WTC11 (cell line): ENCODE data around the gene LIN7B. TPM values are rescaled to one million over a fixed set of nuclear protein-coding genes. Genes with fewer than 3 reads are reported as not detected.

Source experiments
- CTCF ChIP-seq: fragments of 200-600 bp; IDR thresholded peaks from 2 replicates; pipeline ENCODE4 v1.8.0; 2022; ENCODE audit warnings: antibody characterized with exemption
- E2F1 ChIP-seq: sonication (generic); formaldehyde crosslinking; IDR thresholded peaks from 2 replicates; pipeline ENCODE4 v1.8.0; 2022; ENCODE audit warnings: mild to moderate bottlenecking, missing genetic modification reagents
- E2F5 ChIP-seq: sonication (generic); formaldehyde crosslinking; IDR thresholded peaks from 2 replicates; pipeline ENCODE4 v1.8.1; 2022; ENCODE audit warnings: mild to moderate bottlenecking, moderate library complexity, missing genetic modification reagents
- ETV6 ChIP-seq: sonication (generic); formaldehyde crosslinking; IDR thresholded peaks from 2 replicates; pipeline ENCODE4 v1.8.1; 2022; ENCODE audit warnings: mild to moderate bottlenecking, missing genetic modification reagents
- FOXP4 ChIP-seq: sonication (generic); formaldehyde crosslinking; IDR thresholded peaks from 2 replicates; pipeline ENCODE4 v1.8.0; 2022; ENCODE audit warnings: mild to moderate bottlenecking, missing genetic modification reagents
- GRHL2 ChIP-seq: fragments of 250-450 bp; sonication (Bioruptor Pico); IDR thresholded peaks from 2 replicates; pipeline ENCODE4 v1.8.0; 2022; ENCODE audit warnings: mild to moderate bottlenecking, moderate library complexity; ENCODE audit not compliant: insufficient replicate concordance, severe bottlenecking
- IRF1 ChIP-seq: sonication (generic); formaldehyde crosslinking; IDR thresholded peaks from 2 replicates; pipeline ENCODE4 v1.8.0; 2023; ENCODE audit warnings: missing genetic modification reagents
- PRDM15 ChIP-seq: sonication (generic); formaldehyde crosslinking; IDR thresholded peaks from 2 replicates; pipeline ENCODE4 v1.8.0; 2022; ENCODE audit warnings: missing genetic modification reagents
- RELA ChIP-seq: sonication (generic); formaldehyde crosslinking; IDR thresholded peaks from 2 replicates; pipeline ENCODE4 v1.8.1; 2022; ENCODE audit warnings: missing genetic modification reagents, mild to moderate bottlenecking, borderline replicate concordance
- SMAD3 ChIP-seq: sonication (generic); formaldehyde crosslinking; IDR thresholded peaks from 2 replicates; pipeline ENCODE4 v1.8.0; 2022; ENCODE audit warnings: missing genetic modification reagents, mild to moderate bottlenecking, borderline replicate concordance
- TCF7 ChIP-seq: sonication (generic); formaldehyde crosslinking; IDR thresholded peaks from 2 replicates; pipeline ENCODE4 v1.8.0; 2022; ENCODE audit warnings: mild to moderate bottlenecking, low read depth, missing genetic modification reagents, moderate library complexity
- TEAD4 ChIP-seq: sonication (generic); formaldehyde crosslinking; IDR thresholded peaks from 2 replicates; pipeline ENCODE4 v1.8.0; 2022; ENCODE audit warnings: mild to moderate bottlenecking, missing genetic modification reagents
- USF2 ChIP-seq: sonication (generic); formaldehyde crosslinking; IDR thresholded peaks from 2 replicates; pipeline ENCODE4 v1.8.1; 2023; ENCODE audit warnings: mild to moderate bottlenecking, missing genetic modification reagents, moderate library complexity
- ZNF532 ChIP-seq: fragments of 250-450 bp; sonication (Bioruptor Pico); IDR thresholded peaks from 2 replicates; pipeline ENCODE4 v1.9.0; 2021; ENCODE audit warnings: mild to moderate bottlenecking, borderline replicate concordance
- total RNA-seq: library from RNA; stranded (reverse); gene quantifications from 3 replicates; pipeline ENCODE4 v1.2.3, GENCODE V29; 2021
- TF ChIP-seq, protein P1 (sequence below): sonication (generic); formaldehyde crosslinking; IDR thresholded peaks from 2 replicates; pipeline ENCODE4 v1.8.0; 2023; ENCODE audit warnings: missing genetic modification reagents, mild to moderate bottlenecking, borderline replicate concordance

LIN7B gene
- total RNA-seq, 1 experiment from 2014 or later = 5.1 TPM

GRCh38 chr19:49127674-49128544 is 13.7 kb downstream of the LIN7B start (continued):
- TF ChIP-seq PRDM15 (CRISPR knock-in tag) (peak; percentile 68), TEAD4 (peak; percentile 78; the same call in 1 of the 2 replicates), ETV6 (CRISPR knock-in tag) (peak; percentile 97), RELA (CRISPR knock-in tag) (peak; percentile 48; the same call in 1 of the 2 replicates), E2F5 (CRISPR knock-in tag) (peak; percentile 86), TCF7 (CRISPR knock-in tag) (peak; percentile 84; the same call in 1 of the 2 replicates), ZNF532 (CRISPR knock-in tag) (peak; percentile 56; the same call in 1 of the 2 replicates), IRF1 (CRISPR knock-in tag) (peak; percentile 97), CTCF (no peak), E2F1 (CRISPR knock-in tag) (peak; percentile 92; the same call in 1 of the 2 replicates), USF2 (0 out of 2 replicates have a peak, but pooled peaks have one; percentile 38), GRHL2 (CRISPR knock-in tag) (no peak), FOXP4 (CRISPR knock-in tag) (peak; percentile 98), SMAD3 (CRISPR knock-in tag) (peak; percentile 95)
- TF ChIP-seq, protein P1, sequence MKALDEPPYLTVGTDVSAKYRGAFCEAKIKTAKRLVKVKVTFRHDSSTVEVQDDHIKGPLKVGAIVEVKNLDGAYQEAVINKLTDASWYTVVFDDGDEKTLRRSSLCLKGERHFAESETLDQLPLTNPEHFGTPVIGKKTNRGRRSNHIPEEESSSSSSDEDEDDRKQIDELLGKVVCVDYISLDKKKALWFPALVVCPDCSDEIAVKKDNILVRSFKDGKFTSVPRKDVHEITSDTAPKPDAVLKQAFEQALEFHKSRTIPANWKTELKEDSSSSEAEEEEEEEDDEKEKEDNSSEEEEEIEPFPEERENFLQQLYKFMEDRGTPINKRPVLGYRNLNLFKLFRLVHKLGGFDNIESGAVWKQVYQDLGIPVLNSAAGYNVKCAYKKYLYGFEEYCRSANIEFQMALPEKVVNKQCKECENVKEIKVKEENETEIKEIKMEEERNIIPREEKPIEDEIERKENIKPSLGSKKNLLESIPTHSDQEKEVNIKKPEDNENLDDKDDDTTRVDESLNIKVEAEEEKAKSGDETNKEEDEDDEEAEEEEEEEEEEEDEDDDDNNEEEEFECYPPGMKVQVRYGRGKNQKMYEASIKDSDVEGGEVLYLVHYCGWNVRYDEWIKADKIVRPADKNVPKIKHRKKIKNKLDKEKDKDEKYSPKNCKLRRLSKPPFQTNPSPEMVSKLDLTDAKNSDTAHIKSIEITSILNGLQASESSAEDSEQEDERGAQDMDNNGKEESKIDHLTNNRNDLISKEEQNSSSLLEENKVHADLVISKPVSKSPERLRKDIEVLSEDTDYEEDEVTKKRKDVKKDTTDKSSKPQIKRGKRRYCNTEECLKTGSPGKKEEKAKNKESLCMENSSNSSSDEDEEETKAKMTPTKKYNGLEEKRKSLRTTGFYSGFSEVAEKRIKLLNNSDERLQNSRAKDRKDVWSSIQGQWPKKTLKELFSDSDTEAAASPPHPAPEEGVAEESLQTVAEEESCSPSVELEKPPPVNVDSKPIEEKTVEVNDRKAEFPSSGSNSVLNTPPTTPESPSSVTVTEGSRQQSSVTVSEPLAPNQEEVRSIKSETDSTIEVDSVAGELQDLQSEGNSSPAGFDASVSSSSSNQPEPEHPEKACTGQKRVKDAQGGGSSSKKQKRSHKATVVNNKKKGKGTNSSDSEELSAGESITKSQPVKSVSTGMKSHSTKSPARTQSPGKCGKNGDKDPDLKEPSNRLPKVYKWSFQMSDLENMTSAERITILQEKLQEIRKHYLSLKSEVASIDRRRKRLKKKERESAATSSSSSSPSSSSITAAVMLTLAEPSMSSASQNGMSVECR = peak; percentile 96
